Activated gamma-delta T cell treated with Interleukin-2 at 50 U/mL for 16 hours (primary cell): ENCODE measurements around the gene IKBIP.
"Not testable (repeated sequence)": the region's sequence is repeated elsewhere in the genome, so short reads cannot be mapped to it uniquely, and the experiment has no call there.

Experiments used
- DNase-seq: peaks from one replicate; pipeline ENCODE4 v3.0.0-alpha.2; 2020

IKBIP gene

GRCh38 chr12:98635657-98636323 lies 8.8 kb downstream of the IKBIP start:
- DNase-seq = no peak

- DNase-seq = no peak
These were observed 25.6 kb downstream of the IKBIP start for GRCh38 chr12:98618952-98619351.

GRCh38 chr12:98612696-98613334 lies 31.8 kb downstream of the IKBIP start:
- DNase-seq = no peak

- no peak for DNase-seq
These were observed 34.0 kb downstream of the IKBIP start for GRCh38 chr12:98610596-98610995.

GRCh38 chr12:98606359-98606988 lies 38.1 kb downstream of the IKBIP start:
- DNase-seq = no peak

- no peak for DNase-seq
These were observed 42.7 kb downstream of the IKBIP start for GRCh38 chr12:98601924-98602323.

- DNase-seq = not testable (repeated sequence)
These were observed 47.3 kb downstream of the IKBIP start for GRCh38 chr12:98597313-98597712.

- no peak for DNase-seq
These were observed 49.2 kb downstream of the IKBIP start for GRCh38 chr12:98595243-98595988.

- no peak for DNase-seq
These were observed 50.3 kb downstream of the IKBIP start for GRCh38 chr12:98594050-98594835.

- peak; percentile 94 for DNase-seq
These were observed 51.1 kb downstream of the IKBIP start, which contains the start of gene SLC25A3 for GRCh38 chr12:98593351-98594049. SLC25A3 (plus strand) TSS chr12:98593686; CDS start chr12:98593979, 293 bp downstream.

GRCh38 chr12:98592825-98593322 lies 51.7 kb downstream of the IKBIP start:
- DNase-seq = no peak

GRCh38 chr12:98591209-98591608 lies 53.4 kb downstream of the IKBIP start:
- DNase-seq = no peak

- DNase-seq = no peak
These were observed 57.5 kb downstream of the IKBIP start for GRCh38 chr12:98587084-98587483.

GRCh38 chr12:98582093-98582492 lies 62.5 kb downstream of the IKBIP start:
- no peak for DNase-seq

GRCh38 chr12:98581101-98581500 lies 63.5 kb downstream of the IKBIP start:
- no peak for DNase-seq

GRCh38 chr12:98580695-98581094 lies 63.9 kb downstream of the IKBIP start:
- DNase-seq = no peak

GRCh38 chr12:98579835-98580234 lies 64.8 kb downstream of the IKBIP start:
- no peak for DNase-seq

GRCh38 chr12:98579347-98579746 lies 65.2 kb downstream of the IKBIP start:
- DNase-seq = no peak

GRCh38 chr12:98578821-98579220 lies 65.8 kb downstream of the IKBIP start:
- no peak for DNase-seq

GRCh38 chr12:98578392-98578791 lies 66.2 kb downstream of the IKBIP start:
- no peak for DNase-seq

- not testable (repeated sequence) for DNase-seq
These were observed 67.8 kb downstream of the IKBIP start for GRCh38 chr12:98576795-98577194.

GRCh38 chr12:98575013-98575412 lies 69.6 kb downstream of the IKBIP start:
- no peak for DNase-seq
